NT2/D1 (cell line): ENCODE data around the gene CHD1L.

Source experiments
- SUZ12 ChIP-seq: IDR thresholded peaks from 2 replicates; pipeline ENCODE4 v1.6.1; 2011; ENCODE audit not compliant: insufficient read length, insufficient read depth; ENCODE audit errors: extremely low read depth
- YY1 ChIP-seq: IDR thresholded peaks from 2 replicates; pipeline ENCODE4 v1.6.1; 2011; ENCODE audit not compliant: insufficient read length, insufficient read depth

- TF ChIP-seq YY1: no peak
- TF ChIP-seq SUZ12: no peak
These were observed 4.6 kb downstream of the CHD1L start for GRCh38 chr1:147246910-147247655.
